Large intestine (tissue), 3 donors: Measurements from ENCODE around the gene UBXN6. TPM values are rescaled to one million over a fixed set of nuclear protein-coding genes. Genes with fewer than 3 reads are reported as not detected.

Experiments used
- DNase-seq, 2 donors: peaks; one replicate each; pipeline versions ENCODE4 v3.0.0 to v3.0.0-alpha.2; 2013
- H3K27ac ChIP-seq: one replicate; pipeline ENCODE4 v1.5.1; 2013; ENCODE audit warnings: low read length
- H3K27me3 ChIP-seq: 2 replicates; pipeline ENCODE4 v1.6.1; 2013; ENCODE audit warnings: low read length; ENCODE audit not compliant: control insufficient read depth, insufficient read depth
- H3K36me3 ChIP-seq: 2 replicates; pipeline ENCODE4 v1.6.1; 2013; ENCODE audit warnings: low read length; ENCODE audit not compliant: control insufficient read depth, insufficient read depth
- H3K4me1 ChIP-seq: one replicate; pipeline ENCODE4 v1.6.1; 2013; ENCODE audit warnings: low read length; ENCODE audit not compliant: control insufficient read depth, insufficient read depth
- H3K4me3 ChIP-seq: one replicate; pipeline ENCODE4 v1.5.1; 2013; ENCODE audit warnings: low read length
- H3K9me3 ChIP-seq: one replicate; pipeline ENCODE4 v1.6.1; 2013; ENCODE audit warnings: mild to moderate bottlenecking, low read depth, low read length, moderate library complexity; ENCODE audit not compliant: control insufficient read depth
- WGBS: methylation state at CpG from one replicate; pipeline ENCODE4 v1.1.5; 2013; ENCODE audit warnings: low lambda C conversion rate; ENCODE audit not compliant: insufficient coverage; 5-methylcytosine and 5-hydroxymethylcytosine counted together
- polyA plus RNA-seq: library from polyadenylated mRNA; unstranded; fragments of 120-200 nt; gene quantifications from one replicate; pipeline ENCODE4 v1.2.1, GENCODE V29; 2013

UBXN6 gene
- polyA plus RNA-seq, 1 donor = 92.8 TPM

DNA sequence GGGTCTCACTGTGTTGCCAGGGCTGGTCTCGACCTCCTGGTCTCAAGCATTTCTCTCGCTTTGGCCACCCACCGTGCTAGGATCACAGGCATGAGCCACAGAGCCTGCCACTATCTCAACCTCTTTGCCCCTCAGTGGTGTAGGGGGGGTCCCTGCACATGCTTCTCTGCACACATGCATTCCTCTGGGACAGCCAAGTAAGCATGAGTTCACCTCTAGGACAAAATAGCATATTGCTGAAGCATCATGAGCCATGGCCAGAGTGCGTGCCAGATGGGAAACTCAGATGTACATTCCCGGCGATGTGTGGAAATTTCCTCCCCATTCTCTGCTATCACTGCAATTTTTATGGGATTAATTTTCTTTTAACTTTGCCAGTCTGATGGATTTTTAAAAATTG, 32.1 kb downstream of the UBXN6 start:
- H3K36me3 ChIP-seq = peaks cover 38% of the 10 kb centered on the region
- H3K27me3 ChIP-seq = no peaks in the 10 kb centered on the region
- H3K4me1 ChIP-seq = no peaks in the 10 kb centered on the region
- no peak for DNase-seq
- WGBS = 100% methylated on average over 1 of the region's 6 CpGs
- H3K9me3 ChIP-seq = no peaks in the 10 kb centered on the region
- H3K4me3 ChIP-seq = no peak overlapping the region
- no peak overlapping the region for H3K27ac ChIP-seq

DNA sequence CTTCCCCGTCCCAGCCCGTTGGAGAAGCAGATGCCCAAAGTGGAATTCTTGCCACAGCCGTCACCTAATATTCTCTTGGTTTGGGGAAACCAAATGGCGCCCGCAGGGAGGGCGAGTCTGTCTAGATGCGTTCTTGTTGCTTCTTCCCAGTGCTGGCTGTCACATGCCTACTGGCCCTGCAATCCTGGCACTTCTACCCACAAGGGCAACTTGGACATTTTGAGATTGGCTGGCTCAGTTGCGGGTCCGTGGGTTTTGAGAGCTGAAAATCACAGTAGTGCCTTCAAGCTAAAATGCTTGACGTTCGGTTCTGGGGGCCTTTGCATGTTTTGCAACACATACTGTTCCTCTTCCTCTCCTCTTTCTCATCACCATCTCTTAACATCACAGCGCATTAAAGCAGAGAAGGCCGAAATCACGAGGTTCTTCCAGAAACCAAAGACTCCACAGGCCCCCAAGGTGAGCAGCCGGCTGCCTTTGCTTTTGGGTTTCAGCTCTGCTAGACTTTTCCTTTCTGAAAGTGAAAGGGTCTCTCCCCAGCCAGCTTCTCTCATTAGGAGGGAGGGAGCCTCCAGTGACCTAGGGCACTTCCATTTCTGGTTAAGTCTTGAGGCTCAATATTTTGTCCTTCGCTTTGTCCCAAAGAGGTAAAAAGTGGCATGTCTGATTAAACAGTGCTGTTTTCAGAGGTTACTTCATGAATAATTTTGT, 34.0 kb downstream of the UBXN6 start:
- H3K36me3 ChIP-seq = peaks cover 30% of the 10 kb centered on the region
- H3K4me3 ChIP-seq = no peak overlapping the region
- no peaks in the 10 kb centered on the region for H3K4me1 ChIP-seq
- no peaks in the 10 kb centered on the region for H3K27me3 ChIP-seq
- H3K27ac ChIP-seq = no peak overlapping the region
- DNase-seq = no peak
- WGBS = 100% methylated on average over 1 of the region's 16 CpGs
- no peaks in the 10 kb centered on the region for H3K9me3 ChIP-seq

DNA sequence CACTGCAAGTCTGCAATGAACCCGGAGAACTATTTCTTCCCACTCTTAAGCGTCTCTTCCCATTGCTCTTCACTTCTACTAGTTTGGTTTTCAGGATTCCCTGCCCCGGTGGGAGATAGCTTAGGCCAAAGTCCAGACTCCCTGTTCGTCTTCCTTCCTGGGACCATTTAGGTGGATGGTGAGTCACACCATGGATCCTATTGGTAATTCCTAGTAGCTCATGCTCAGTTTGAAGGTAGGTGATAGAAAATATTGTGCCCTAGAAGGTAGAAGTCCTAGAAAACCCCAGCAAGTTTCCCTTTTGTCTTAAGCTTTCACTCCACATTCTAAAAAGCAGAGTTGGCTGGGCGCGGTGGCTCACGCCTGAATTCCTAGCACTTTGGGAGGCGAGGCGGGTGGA, 41.3 kb downstream of the UBXN6 start:
- DNase-seq = no peak
- Histone ChIP-seq H3K4me3 (no peak overlapping the region), H3K4me1 (peaks cover 6% of the 10 kb centered on the region), H3K9me3 (no peaks in the 10 kb centered on the region), H3K27me3 (no peaks in the 10 kb centered on the region), H3K27ac (no peak overlapping the region), H3K36me3 (peaks cover 12% of the 10 kb centered on the region)
- 100% methylated on average over 1 of the region's 9 CpGs for WGBS

DNA sequence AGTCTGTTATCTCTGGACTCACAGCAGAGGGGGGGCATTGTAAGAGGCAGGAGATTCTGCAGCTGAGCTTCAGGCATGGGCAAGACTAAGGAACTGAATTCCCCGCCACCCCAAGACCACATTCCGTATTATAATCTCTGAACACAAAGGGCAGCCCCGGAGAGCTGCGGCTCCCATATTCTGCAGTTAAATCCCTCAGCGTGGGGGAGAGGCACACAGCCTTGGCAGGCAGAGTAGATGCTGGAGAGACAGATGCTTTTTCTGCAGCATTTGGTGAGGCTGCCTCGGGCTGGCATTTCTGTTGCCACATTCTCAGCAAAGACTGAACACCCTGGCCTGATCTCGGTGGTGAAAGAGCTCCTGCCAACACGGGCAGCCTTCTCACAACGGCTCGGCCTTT, 42.2 kb downstream of the UBXN6 start:
- Histone ChIP-seq H3K36me3 (peaks cover 12% of the 10 kb centered on the region), H3K4me1 (peaks cover 6% of the 10 kb centered on the region), H3K9me3 (no peaks in the 10 kb centered on the region), H3K27ac (no peak overlapping the region), H3K4me3 (no peak overlapping the region), H3K27me3 (no peaks in the 10 kb centered on the region)
- DNase-seq = no peak
- no CpG with 5 or more reads among the region's 10 CpGs for WGBS

DNA sequence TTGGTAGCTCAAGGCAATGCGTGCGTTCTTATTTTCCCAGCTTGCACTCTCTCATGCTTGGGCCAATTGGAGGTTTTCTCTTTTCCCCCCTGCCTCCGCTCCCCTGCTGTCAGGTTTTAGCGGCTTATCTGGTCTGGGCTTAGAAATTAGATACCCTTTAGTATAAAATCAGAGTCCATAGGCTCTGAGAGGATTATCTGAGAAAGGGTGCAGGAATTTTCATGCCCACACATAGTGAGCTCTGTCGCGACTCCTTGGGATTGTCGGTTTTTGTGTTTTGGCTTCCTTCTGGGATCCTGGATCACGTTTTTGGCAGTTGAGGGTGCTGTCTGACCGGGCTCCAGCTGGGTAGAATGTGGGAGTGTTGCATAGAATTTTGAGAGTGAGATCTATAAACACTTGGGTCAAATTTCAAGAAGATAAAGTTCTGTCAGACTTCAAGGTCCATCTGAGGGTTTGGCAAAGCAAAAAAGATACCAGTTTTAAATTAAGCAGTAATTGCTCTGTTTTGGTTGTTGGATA, 42.7 kb downstream of the UBXN6 start:
- H3K27ac ChIP-seq = no peak overlapping the region
- H3K4me1 ChIP-seq = peaks cover 6% of the 10 kb centered on the region
- peaks cover 13% of the 10 kb centered on the region for H3K36me3 ChIP-seq
- DNase-seq = no peak
- 33% methylated on average over 1 of the region's 9 CpGs for WGBS
- no peaks in the 10 kb centered on the region for H3K9me3 ChIP-seq
- H3K27me3 ChIP-seq = no peaks in the 10 kb centered on the region
- H3K4me3 ChIP-seq = no peak overlapping the region

GRCh38 chr19:4414144-4414799, 43.3 kb downstream of the UBXN6 start:
- H3K36me3 ChIP-seq = peaks cover 14% of the 10 kb centered on the region
- H3K4me3 ChIP-seq = no peak overlapping the region
- no peaks in the 10 kb centered on the region for H3K27me3 ChIP-seq
- peaks cover 6% of the 10 kb centered on the region for H3K4me1 ChIP-seq
- no peaks in the 10 kb centered on the region for H3K9me3 ChIP-seq
- DNase-seq = no peak
- whole genome bisulfite sequencing = 82% methylated on average over 2 of the region's 7 CpGs
- no peak overlapping the region for H3K27ac ChIP-seq

DNA sequence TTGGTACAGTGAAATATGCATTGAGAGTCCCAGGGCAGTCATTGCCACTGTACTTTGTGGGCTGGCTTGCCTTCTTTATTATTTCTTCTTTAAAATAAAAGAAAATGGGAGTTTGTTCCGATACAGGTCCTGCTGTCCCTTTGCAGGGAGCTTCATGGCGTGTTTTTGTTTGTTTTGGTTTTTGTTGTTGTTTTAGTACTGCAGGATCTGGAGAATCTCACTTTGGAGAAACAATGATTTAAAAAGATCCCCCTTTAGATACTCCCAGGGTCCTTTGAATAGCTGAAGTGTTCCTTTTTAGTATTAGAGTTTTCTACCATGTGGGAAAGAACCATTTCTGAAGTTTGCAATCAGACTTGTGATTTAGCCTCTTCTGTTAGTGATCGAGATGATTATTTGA, 44.0 kb downstream of the UBXN6 start:
- no peak for DNase-seq
- Histone ChIP-seq H3K27ac (no peak overlapping the region), H3K36me3 (peaks cover 17% of the 10 kb centered on the region), H3K9me3 (no peaks in the 10 kb centered on the region), H3K4me1 (peaks cover 6% of the 10 kb centered on the region), H3K27me3 (no peaks in the 10 kb centered on the region), H3K4me3 (no peak overlapping the region)
- WGBS = 100% methylated on average over 1 of the region's 3 CpGs

DNA sequence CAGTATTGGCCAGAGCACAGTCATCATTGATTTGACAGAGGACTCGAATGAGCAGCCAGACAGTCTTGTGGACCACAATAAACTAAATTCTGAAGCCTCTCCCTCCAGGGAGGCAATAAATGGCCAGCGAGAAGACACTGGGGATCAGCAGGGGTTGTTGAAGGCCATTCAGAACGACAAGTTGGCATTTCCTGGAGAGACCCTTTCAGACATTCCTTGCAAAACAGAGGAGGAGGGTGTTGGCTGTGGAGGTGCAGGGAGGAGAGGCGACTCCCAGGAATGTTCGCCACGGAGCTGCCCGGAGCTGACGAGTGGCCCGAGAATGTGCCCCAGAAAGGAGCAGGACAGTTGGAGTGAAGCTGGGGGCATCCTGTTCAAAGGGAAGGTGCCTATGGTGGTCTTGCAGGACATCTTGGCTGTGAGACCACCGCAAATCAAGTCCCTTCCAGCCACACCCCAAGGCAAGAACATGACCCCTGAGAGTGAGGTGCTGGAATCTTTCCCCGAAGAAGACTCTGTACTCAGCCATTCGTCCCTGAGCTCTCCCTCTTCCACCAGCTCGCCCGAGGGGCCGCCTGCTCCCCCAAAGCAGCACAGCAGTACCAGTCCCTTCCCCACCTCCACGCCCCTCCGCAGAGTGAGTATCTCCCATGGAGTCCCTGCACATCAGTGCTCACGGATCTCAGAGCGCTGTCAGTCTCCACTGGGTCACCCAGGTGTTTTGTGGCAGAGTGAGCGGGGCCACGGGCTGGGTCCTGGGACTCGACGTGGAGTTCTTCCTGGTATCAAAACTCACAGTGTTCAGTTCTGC, 48.3 kb downstream of the UBXN6 start:
- peaks cover 17% of the 10 kb centered on the region for H3K36me3 ChIP-seq
- no peaks in the 10 kb centered on the region for H3K27me3 ChIP-seq
- no peak overlapping the region for H3K4me3 ChIP-seq
- H3K9me3 ChIP-seq = no peaks in the 10 kb centered on the region
- no peak for DNase-seq
- WGBS = no CpG with 5 or more reads among the region's 23 CpGs
- H3K4me1 ChIP-seq = no peaks in the 10 kb centered on the region
- no peak overlapping the region for H3K27ac ChIP-seq

DNA sequence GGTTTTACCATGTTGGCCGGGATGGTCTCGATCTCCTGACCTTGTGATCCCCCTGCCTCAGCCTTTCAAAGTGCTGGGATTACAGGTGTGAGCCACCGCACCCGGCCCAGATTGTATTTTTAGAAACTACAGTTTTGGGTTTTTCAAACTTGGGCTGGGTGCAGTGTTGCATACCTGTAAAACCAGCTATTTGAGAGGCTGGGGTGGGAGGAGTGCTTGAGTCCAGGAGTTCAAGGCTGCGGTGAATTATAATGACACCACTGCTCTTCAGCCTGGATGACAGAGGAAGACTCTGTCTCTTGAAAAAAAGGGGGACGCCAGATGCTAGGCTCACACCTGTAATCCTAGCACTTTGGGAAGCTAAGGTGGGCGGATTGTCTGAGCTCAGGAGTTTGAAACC, 51.0 kb downstream of the UBXN6 start:
- WGBS = no CpG with 5 or more reads among the region's 7 CpGs
- H3K27ac ChIP-seq = no peak overlapping the region

GRCh38 chr19:4405977-4406376, 51.6 kb downstream of the UBXN6 start:
- no peak overlapping the region for H3K4me3 ChIP-seq
- WGBS = 50% methylated on average over 2 of the region's 8 CpGs
- peaks cover 15% of the 10 kb centered on the region for H3K4me1 ChIP-seq
- no peak overlapping the region for H3K27ac ChIP-seq
- no peaks in the 10 kb centered on the region for H3K9me3 ChIP-seq
- H3K36me3 ChIP-seq = peaks cover 10% of the 10 kb centered on the region
- no peaks in the 10 kb centered on the region for H3K27me3 ChIP-seq
- DNase-seq = no peak

More for the DNA sequence above, 51.0 kb downstream of the UBXN6 start:
- Histone ChIP-seq H3K36me3 (peaks cover 10% of the 10 kb centered on the region), H3K4me1 (peaks cover 9% of the 10 kb centered on the region), H3K4me3 (no peak overlapping the region), H3K9me3 (no peaks in the 10 kb centered on the region), H3K27me3 (no peaks in the 10 kb centered on the region)
- DNase-seq = no peak
